ENCODE measurements around the gene TBC1D9B. TPM values are rescaled to one million over a fixed set of nuclear protein-coding genes. Genes with fewer than 3 reads are reported as not detected.

Gene TBC1D9B
- total RNA-seq, 1 experiment from 2014 or later: 70.9 TPM

- Mint-ChIP-seq H3K27me3 (ENCODE audit: low read depth) (no peaks in the 10 kb centered on the region; the same call in 1 of the 2 replicates), H3K27ac (no peak overlapping the region)
Measured at GRCh38 chr5:179830818-179831468, 76.8 kb downstream of the TBC1D9B start.

More at GRCh38 chr5:179830818-179831468, 76.8 kb downstream of the TBC1D9B start:
- POLR2A ChIA-PET: no interaction called here
- Mint-ChIP-seq H3K4me3 (no peak overlapping the region), H3K9me3 (peaks cover 12% of the 10 kb centered on the region), H3K4me1 (peaks cover 26% of the 10 kb centered on the region), H3K36me3 (peaks cover 81% of the 10 kb centered on the region)
- no peak for DNase-seq (ENCODE audit: low spot score)
- ATAC-seq: no peak
- TF ChIP-seq OVOL2 (CRISPR knock-in tag; IDR thresholded peaks at IDR 0.05; ENCODE audit: borderline replicate concordance): no peak
- TF ChIP-seq, protein P1, sequence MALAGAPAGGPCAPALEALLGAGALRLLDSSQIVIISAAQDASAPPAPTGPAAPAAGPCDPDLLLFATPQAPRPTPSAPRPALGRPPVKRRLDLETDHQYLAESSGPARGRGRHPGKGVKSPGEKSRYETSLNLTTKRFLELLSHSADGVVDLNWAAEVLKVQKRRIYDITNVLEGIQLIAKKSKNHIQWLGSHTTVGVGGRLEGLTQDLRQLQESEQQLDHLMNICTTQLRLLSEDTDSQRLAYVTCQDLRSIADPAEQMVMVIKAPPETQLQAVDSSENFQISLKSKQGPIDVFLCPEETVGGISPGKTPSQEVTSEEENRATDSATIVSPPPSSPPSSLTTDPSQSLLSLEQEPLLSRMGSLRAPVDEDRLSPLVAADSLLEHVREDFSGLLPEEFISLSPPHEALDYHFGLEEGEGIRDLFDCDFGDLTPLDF (CRISPR knock-in tag; IDR thresholded peaks at IDR 0.05): no peak
- TF ChIP-seq ZNF121 (CRISPR knock-in tag; IDR thresholded peaks at IDR 0.05): no peak
- TF ChIP-seq, protein P2, sequence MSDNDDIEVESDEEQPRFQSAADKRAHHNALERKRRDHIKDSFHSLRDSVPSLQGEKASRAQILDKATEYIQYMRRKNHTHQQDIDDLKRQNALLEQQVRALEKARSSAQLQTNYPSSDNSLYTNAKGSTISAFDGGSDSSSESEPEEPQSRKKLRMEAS (CRISPR knock-in tag; IDR thresholded peaks at IDR 0.05): no peak
- no peak for TF ChIP-seq ZNF532 (CRISPR knock-in tag; IDR thresholded peaks at IDR 0.05; ENCODE audit: borderline replicate concordance)
- no peak for TF ChIP-seq ARID4B (CRISPR knock-in tag; IDR thresholded peaks at IDR 0.05; ENCODE audit: borderline replicate concordance)
- TF ChIP-seq TP53 (CRISPR knock-in tag; IDR thresholded peaks at IDR 0.05): no peak
- TF ChIP-seq, protein P3, sequence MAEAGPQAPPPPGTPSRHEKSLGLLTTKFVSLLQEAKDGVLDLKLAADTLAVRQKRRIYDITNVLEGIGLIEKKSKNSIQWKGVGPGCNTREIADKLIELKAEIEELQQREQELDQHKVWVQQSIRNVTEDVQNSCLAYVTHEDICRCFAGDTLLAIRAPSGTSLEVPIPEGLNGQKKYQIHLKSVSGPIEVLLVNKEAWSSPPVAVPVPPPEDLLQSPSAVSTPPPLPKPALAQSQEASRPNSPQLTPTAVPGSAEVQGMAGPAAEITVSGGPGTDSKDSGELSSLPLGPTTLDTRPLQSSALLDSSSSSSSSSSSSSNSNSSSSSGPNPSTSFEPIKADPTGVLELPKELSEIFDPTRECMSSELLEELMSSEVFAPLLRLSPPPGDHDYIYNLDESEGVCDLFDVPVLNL (CRISPR knock-in tag; IDR thresholded peaks at IDR 0.05; ENCODE audit: borderline replicate concordance, low read depth): no peak
- no peak for TF ChIP-seq IRF2 (CRISPR knock-in tag; IDR thresholded peaks at IDR 0.05; ENCODE audit: borderline replicate concordance, low read depth)
- TF ChIP-seq ZNF671 (CRISPR knock-in tag; IDR thresholded peaks at IDR 0.05): no peak
- TF ChIP-seq NR1H2 (CRISPR knock-in tag; IDR thresholded peaks at IDR 0.05): no peak
- TF ChIP-seq ZNF416 (CRISPR knock-in tag; IDR thresholded peaks at IDR 0.05): no peak
- TF ChIP-seq, protein P4, sequence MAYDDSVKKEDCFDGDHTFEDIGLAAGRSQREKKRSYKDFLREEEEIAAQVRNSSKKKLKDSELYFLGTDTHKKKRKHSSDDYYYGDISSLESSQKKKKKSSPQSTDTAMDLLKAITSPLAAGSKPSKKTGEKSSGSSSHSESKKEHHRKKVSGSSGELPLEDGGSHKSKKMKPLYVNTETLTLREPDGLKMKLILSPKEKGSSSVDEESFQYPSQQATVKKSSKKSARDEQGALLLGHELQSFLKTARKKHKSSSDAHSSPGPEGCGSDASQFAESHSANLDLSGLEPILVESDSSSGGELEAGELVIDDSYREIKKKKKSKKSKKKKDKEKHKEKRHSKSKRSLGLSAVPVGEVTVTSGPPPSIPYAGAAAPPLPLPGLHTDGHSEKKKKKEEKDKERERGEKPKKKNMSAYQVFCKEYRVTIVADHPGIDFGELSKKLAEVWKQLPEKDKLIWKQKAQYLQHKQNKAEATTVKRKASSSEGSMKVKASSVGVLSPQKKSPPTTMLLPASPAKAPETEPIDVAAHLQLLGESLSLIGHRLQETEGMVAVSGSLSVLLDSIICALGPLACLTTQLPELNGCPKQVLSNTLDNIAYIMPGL (CRISPR knock-in tag; IDR thresholded peaks at IDR 0.05): no peak
- no peak for TF ChIP-seq RORB (CRISPR knock-in tag; IDR thresholded peaks at IDR 0.05)
- no peak for TF ChIP-seq ZBTB21 (CRISPR knock-in tag; IDR thresholded peaks at IDR 0.05; ENCODE audit: borderline replicate concordance)
- TF ChIP-seq KAT7 (CRISPR knock-in tag; IDR thresholded peaks at IDR 0.05; ENCODE audit: borderline replicate concordance): no peak
- TF ChIP-seq JUN (CRISPR knock-in tag; IDR thresholded peaks at IDR 0.05): no peak
- CTCF ChIA-PET: interaction anchor here (3.1 kb wide), 1 partner anchor 29 kb away, joined by 11 read pairs; no protein-coding TSS in a partner anchor
